Cardiac fibroblast (primary cell): ENCODE data around the gene COL4A2.
"Not testable (repeated sequence)": the region's sequence is repeated elsewhere in the genome, so short reads cannot be mapped to it uniquely, and the experiment has no call there.

Source experiments
- DNase-seq, 2 donors: peaks; one replicate each; pipeline versions ENCODE4 v3.0.0 to v3.0.0-alpha.2; 2010; ENCODE audit warnings: low read depth in 2 of 2
- H3K4me3 ChIP-seq, 2 donors: replicated peaks in 1 of 2; 1 replicate in 1 of 2; 2 replicates in 1 of 2; pipeline ENCODE4 v1.5.1; 2011; ENCODE audit warnings: low read depth in 2 of 2, low read length in 2 of 2, mild to moderate bottlenecking in 2 of 2, moderate library complexity in 1 of 2
- TF ChIP-seq, protein P1 (sequence below): IDR thresholded peaks from one replicate; pipeline ENCODE4 v1.5.1; 2011; ENCODE audit warnings: low read depth, mild to moderate bottlenecking, low read length, inconsistent platforms

COL4A2 gene

DNA sequence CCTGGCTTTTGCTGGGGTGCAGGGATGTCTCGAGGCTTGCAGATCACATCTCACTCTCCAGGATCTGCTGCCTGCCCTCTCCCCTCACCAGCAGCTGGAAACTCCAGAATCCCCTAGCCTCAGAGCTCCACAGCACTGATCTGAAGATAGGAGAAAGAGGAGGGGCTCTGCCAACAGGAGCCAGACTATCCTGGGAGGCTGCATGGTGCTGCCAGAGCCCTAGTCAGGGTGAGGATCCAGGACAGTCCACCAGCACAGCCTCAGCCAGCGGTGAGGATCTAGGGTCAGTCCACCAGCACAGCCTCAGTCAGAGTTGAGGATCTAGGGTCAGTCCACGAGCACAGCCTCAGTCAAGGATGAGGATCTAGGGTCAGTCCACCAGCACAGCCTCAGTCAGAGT, 189.2 kb downstream of the COL4A2 start:
- H3K4me3 ChIP-seq = no peak overlapping the region
- DNase-seq = no peak
- TF ChIP-seq, protein P1, sequence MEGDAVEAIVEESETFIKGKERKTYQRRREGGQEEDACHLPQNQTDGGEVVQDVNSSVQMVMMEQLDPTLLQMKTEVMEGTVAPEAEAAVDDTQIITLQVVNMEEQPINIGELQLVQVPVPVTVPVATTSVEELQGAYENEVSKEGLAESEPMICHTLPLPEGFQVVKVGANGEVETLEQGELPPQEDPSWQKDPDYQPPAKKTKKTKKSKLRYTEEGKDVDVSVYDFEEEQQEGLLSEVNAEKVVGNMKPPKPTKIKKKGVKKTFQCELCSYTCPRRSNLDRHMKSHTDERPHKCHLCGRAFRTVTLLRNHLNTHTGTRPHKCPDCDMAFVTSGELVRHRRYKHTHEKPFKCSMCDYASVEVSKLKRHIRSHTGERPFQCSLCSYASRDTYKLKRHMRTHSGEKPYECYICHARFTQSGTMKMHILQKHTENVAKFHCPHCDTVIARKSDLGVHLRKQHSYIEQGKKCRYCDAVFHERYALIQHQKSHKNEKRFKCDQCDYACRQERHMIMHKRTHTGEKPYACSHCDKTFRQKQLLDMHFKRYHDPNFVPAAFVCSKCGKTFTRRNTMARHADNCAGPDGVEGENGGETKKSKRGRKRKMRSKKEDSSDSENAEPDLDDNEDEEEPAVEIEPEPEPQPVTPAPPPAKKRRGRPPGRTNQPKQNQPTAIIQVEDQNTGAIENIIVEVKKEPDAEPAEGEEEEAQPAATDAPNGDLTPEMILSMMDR = no peak

DNA sequence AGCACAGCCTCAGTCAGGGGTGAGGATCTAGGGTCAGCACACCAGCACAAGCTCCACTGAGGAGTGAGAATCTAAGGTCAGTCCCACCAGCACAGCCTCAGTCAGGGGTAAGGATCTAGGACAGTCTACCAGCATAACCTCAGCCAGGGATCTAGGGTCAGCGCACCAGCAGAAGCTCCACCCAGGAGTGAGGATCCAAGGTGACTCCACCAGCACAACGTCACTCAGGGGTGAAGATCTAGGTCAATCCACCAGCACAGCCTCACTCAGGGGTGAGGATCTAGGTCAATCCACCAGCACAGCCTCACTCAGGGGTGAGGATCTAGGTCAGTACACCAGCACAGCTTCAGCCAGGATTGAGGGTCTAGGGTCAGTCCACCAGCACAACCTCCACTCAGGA, 189.9 kb downstream of the COL4A2 start:
- TF ChIP-seq, protein P1 = no peak
- DNase-seq = no peak
- H3K4me3 ChIP-seq = no peak overlapping the region

GRCh38 chr13:110497896-110498295, 190.8 kb downstream of the COL4A2 start:
- not testable (repeated sequence) for DNase-seq

GRCh38 chr13:110498327-110498726, 191.2 kb downstream of the COL4A2 start:
- H3K4me3 ChIP-seq = no peak overlapping the region
- TF ChIP-seq, protein P1 = no peak
- DNase-seq = peak in 1 of 2 donors; percentile 20

More at GRCh38 chr13:110497896-110498295, 190.8 kb downstream of the COL4A2 start:
- not testable (repeated sequence) for H3K4me3 ChIP-seq

DNA sequence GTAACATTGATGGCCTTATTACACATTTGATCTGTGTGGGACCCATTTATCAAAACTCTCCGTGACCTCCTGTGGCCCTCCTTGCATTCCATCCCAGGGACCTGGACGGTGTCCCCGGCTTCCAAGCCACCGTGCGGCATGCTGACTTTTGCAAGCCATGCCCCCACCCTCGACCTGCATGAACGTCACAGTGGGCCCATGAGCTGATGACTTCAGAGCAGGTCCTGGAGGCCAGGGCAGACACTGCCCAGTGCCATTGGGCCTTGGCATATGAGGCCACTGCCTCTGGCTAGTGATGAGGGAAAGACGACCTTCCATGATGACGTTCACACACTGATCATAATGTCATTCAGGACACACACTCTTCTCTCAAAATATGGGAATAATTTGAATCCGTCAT, 191.7 kb downstream of the COL4A2 start:
- no peak overlapping the region for H3K4me3 ChIP-seq
- DNase-seq = no peak
- TF ChIP-seq, protein P1 = no peak

DNA sequence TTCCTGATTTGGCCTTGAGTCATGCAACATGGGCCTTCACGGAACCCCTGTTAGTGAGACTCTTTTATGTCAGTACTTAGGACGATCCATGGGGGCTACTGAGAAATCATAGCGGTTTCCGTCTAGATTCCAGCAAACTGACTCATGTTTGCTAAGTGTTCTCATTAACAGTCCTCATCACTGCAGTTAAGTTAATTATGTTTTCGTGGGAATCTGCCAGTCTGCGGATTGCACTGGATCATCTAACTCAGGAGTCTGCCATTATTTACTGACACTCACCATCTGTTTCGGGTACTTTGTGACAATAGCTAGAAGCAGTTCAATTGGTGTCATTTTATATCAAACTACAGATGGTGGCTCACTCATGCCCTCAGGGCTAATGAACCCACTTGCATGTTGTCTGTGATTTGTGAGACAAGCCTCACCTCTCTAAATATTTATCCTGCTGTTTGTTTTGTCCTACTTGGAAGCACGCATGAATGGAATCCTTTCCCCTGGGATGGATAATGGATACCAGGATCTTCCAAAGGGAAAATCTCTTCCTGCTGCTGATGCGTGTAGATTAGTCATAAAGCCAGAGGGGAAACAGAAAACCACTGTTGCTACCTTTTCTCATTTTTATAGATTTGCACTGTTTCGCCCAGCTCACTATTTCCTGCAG, 192.7 kb downstream of the COL4A2 start:
- no peak overlapping the region for H3K4me3 ChIP-seq
- DNase-seq = peak in 1 of 2 donors; percentile 29
- TF ChIP-seq, protein P1 = no peak

- no peak overlapping the region for H3K4me3 ChIP-seq
- no peak for DNase-seq
- TF ChIP-seq, protein P1 = no peak
Observed at GRCh38 chr13:110500341-110500740, 193.3 kb downstream of the COL4A2 start.
